Camera-type eye (tissue), 1 donor: ENCODE results near the gene OR7C2. TPM values are rescaled to one million over a fixed set of nuclear protein-coding genes. Genes with fewer than 3 reads are reported as not detected.

Experiments
- total RNA-seq: library from RNA; depleted of rRNA; stranded (reverse); fragments of >200 nt; gene quantifications from one replicate; pipeline ENCODE4 v1.2.3, GENCODE V29; 2014

The OR7C2 gene
- total RNA-seq = not detected

GRCh38 chr19:14941189-14941588 lies at the start of gene OR7C2:
Gene OR7C2, plus strand, starts transcription at chr19:14941489. Its CDS starts 0 bp downstream, at chr19:14941489.

GRCh38 chr19:14979476-14980255 lies 38.4 kb downstream of the OR7C2 start, which contains the start of gene SLC1A6:
Gene SLC1A6, minus strand, starts transcription at chr19:14979864. Its CDS starts 6,954 bp downstream, at chr19:14972910.

Other genes starting within 250 kb of the OR7C2 start
- 0.49 TPM for gene ADGRE2, start 162.9 kb upstream of the OR7C2 start, total RNA-seq
- not detected for gene OR7A5, start 106.3 kb upstream of the OR7C2 start, total RNA-seq
- gene OR7C1, start 106.3 kb upstream of the OR7C2 start, total RNA-seq = under 0.01 TPM
- not detected for gene OR7A10, start 92.6 kb upstream of the OR7C2 start, total RNA-seq
- gene OR7A17, start 55.4 kb upstream of the OR7C2 start, total RNA-seq = not detected
- 12.4 TPM for gene SLC1A6, start 38.4 kb downstream of the OR7C2 start, total RNA-seq
- 0.27 TPM for gene CASP14, start 108.0 kb downstream of the OR7C2 start, total RNA-seq
- gene OR1I1, start 140.7 kb downstream of the OR7C2 start, total RNA-seq = not detected
- gene SYDE1, start 165.9 kb downstream of the OR7C2 start, total RNA-seq = 23.3 TPM